Astrocyte (in vitro differentiated cells and primary cell): Measurements from ENCODE around the gene SMIM14. TPM values are rescaled to one million over a fixed set of nuclear protein-coding genes. Genes with fewer than 3 reads are reported as not detected.
A peak's percentile ranks its signal among the peaks of the same experiment; 100 is the strongest.
"Not testable (repeated sequence)": the region's sequence is repeated elsewhere in the genome, so short reads cannot be mapped to it uniquely, and the experiment has no call there.

ENCODE experiments used
- DNase-seq: peaks from one replicate; pipeline ENCODE4 v3.0.0-alpha.2; 2010; ENCODE audit warnings: low read depth
- FAIRE-seq: peaks from 2 replicates; lab custom pipeline; 2011; peaks lifted over from hg19 to GRCh38; lab: Jason Lieb, UNC
- H2AFZ ChIP-seq: 2 replicates; pipeline ENCODE4 v1.6.0; 2012; ENCODE audit warnings: low read depth, low read length, inconsistent platforms
- H3K27ac ChIP-seq: 2 replicates; pipeline ENCODE4 v1.5.1; 2011; ENCODE audit warnings: low read depth, low read length, inconsistent platforms
- H3K27me3 ChIP-seq: 2 replicates; pipeline ENCODE4 v1.6.0; 2011; ENCODE audit warnings: low read length, inconsistent platforms; ENCODE audit not compliant: insufficient read depth
- H3K36me3 ChIP-seq: 2 replicates; pipeline ENCODE4 v1.5.1; 2011; ENCODE audit warnings: low read length, inconsistent platforms; ENCODE audit not compliant: insufficient read depth
- H3K4me1 ChIP-seq: 2 replicates; pipeline ENCODE4 v1.5.1; 2011; ENCODE audit warnings: low read length, inconsistent platforms; ENCODE audit not compliant: insufficient read depth
- H3K4me2 ChIP-seq: 2 replicates; pipeline ENCODE4 v1.6.0; 2012; ENCODE audit warnings: low read length, inconsistent platforms
- H3K4me3 ChIP-seq: 2 replicates; pipeline ENCODE4 v1.5.1; 2011; ENCODE audit warnings: low read depth, mild to moderate bottlenecking, low read length, inconsistent platforms; ENCODE audit not compliant: insufficient read depth
- H3K79me2 ChIP-seq: 2 replicates; pipeline ENCODE4 v1.6.0; 2012; ENCODE audit warnings: mild to moderate bottlenecking, low read length, inconsistent platforms; ENCODE audit not compliant: insufficient read depth
- H3K9ac ChIP-seq: 2 replicates; pipeline ENCODE4 v1.6.0; 2012; ENCODE audit warnings: mild to moderate bottlenecking, low read length, inconsistent platforms
- H3K9me3 ChIP-seq: 2 replicates; pipeline ENCODE4 v1.5.1; 2012; ENCODE audit warnings: low read depth, mild to moderate bottlenecking, low read length, inconsistent platforms; ENCODE audit not compliant: insufficient read depth
- H4K20me1 ChIP-seq: 2 replicates; pipeline ENCODE4 v1.6.0; 2012; ENCODE audit warnings: low read length, inconsistent platforms; ENCODE audit not compliant: insufficient read depth
- H3K27ac Mint-ChIP-seq: one replicate; pipeline ENCODE4 v1.8.0; 2021; ENCODE audit warnings: mild to moderate bottlenecking, mixed read lengths; ENCODE audit not compliant: unreplicated experiment
- H3K27me3 Mint-ChIP-seq: one replicate; pipeline ENCODE4 v1.8.0; 2021; ENCODE audit warnings: low read depth, mixed read lengths; ENCODE audit not compliant: unreplicated experiment
- H3K36me3 Mint-ChIP-seq: one replicate; pipeline ENCODE4 v1.8.0; 2021; ENCODE audit warnings: low read depth, mixed read lengths; ENCODE audit not compliant: unreplicated experiment
- H3K4me1 Mint-ChIP-seq: one replicate; pipeline ENCODE4 v1.8.0; 2021; ENCODE audit warnings: low read depth, mixed read lengths; ENCODE audit not compliant: unreplicated experiment
- H3K4me3 Mint-ChIP-seq: one replicate; pipeline ENCODE4 v1.8.0; 2021; ENCODE audit warnings: mild to moderate bottlenecking, moderate library complexity, mixed read lengths; ENCODE audit not compliant: unreplicated experiment
- H3K9me3 Mint-ChIP-seq: one replicate; pipeline ENCODE4 v1.8.0; 2021; ENCODE audit warnings: mild to moderate bottlenecking, mixed read lengths; ENCODE audit not compliant: unreplicated experiment
- CTCF ChIP-seq: IDR thresholded peaks from 2 replicates; pipeline ENCODE4 v1.5.1; 2011; ENCODE audit warnings: low read depth, mild to moderate bottlenecking, inconsistent platforms, low read length, moderate library complexity; ENCODE audit not compliant: insufficient read depth
- EZH2 ChIP-seq: IDR thresholded peaks from 2 replicates; pipeline ENCODE4 v1.6.1; 2012; ENCODE audit warnings: mild to moderate bottlenecking, low read length, inconsistent platforms; ENCODE audit not compliant: insufficient read depth
- total RNA-seq: library from RNA; stranded (reverse); gene quantifications from 2 replicates; pipeline ENCODE4 v1.2.1, GENCODE V29; 2021

The SMIM14 gene
- total RNA-seq, 1 donor from 2014 or later = 28.3 TPM

GRCh38 chr4:39617534-39617933 lies 21.1 kb downstream of the SMIM14 start:
- H3K27ac Mint-ChIP-seq = peak overlapping the region; percentile 18
- H3K36me3 ChIP-seq = no peaks in the 10 kb centered on the region
- FAIRE-seq (no peak), DNase-seq (no peak)
- no peaks in the 10 kb centered on the region for H3K36me3 Mint-ChIP-seq
- H3K27ac ChIP-seq = peak overlapping the region; percentile 16
- H3K4me1 Mint-ChIP-seq = peaks cover 41% of the 10 kb centered on the region
- no peaks in the 10 kb centered on the region for H3K27me3 ChIP-seq
- no peak overlapping the region for H2AFZ ChIP-seq
- H3K4me3 ChIP-seq = no peak overlapping the region
- no peak overlapping the region for H3K9ac ChIP-seq
- peaks cover 59% of the 10 kb centered on the region for H3K4me1 ChIP-seq
- no peaks in the 10 kb centered on the region for H4K20me1 ChIP-seq
- no peak overlapping the region for H3K4me2 ChIP-seq
- no peaks in the 10 kb centered on the region for H3K27me3 Mint-ChIP-seq
- TF ChIP-seq CTCF = no peak
- no peak for TF ChIP-seq EZH2
- H3K79me2 ChIP-seq = peaks cover 12% of the 10 kb centered on the region
- H3K4me3 Mint-ChIP-seq = no peak overlapping the region
- H3K9me3 Mint-ChIP-seq = no peaks in the 10 kb centered on the region
- no peaks in the 10 kb centered on the region for H3K9me3 ChIP-seq

- FAIRE-seq = no peak
- H3K4me1 ChIP-seq = peaks cover 54% of the 10 kb centered on the region
- DNase-seq = peak; percentile 71
- peak overlapping the region; percentile 54 for H3K27ac ChIP-seq
- Mint-ChIP-seq H3K27me3 (no peaks in the 10 kb centered on the region), H3K4me1 (peaks cover 38% of the 10 kb centered on the region), H3K9me3 (no peaks in the 10 kb centered on the region), H3K4me3 (no peak overlapping the region), H3K36me3 (no peaks in the 10 kb centered on the region), H3K27ac (peak overlapping the region; percentile 80)
- H3K79me2 ChIP-seq = peaks cover 17% of the 10 kb centered on the region
- H2AFZ ChIP-seq = no peak overlapping the region
- peak overlapping the region; percentile 36 for H3K4me2 ChIP-seq
- H3K9ac ChIP-seq = peak overlapping the region; percentile 6
- no peaks in the 10 kb centered on the region for H4K20me1 ChIP-seq
- no peak for TF ChIP-seq EZH2
- no peak for TF ChIP-seq CTCF
- no peaks in the 10 kb centered on the region for H3K9me3 ChIP-seq
- no peaks in the 10 kb centered on the region for H3K27me3 ChIP-seq
- no peak overlapping the region for H3K4me3 ChIP-seq
- H3K36me3 ChIP-seq = no peaks in the 10 kb centered on the region
Observed at GRCh38 chr4:39616651-39617050, 22.0 kb downstream of the SMIM14 start.

DNA sequence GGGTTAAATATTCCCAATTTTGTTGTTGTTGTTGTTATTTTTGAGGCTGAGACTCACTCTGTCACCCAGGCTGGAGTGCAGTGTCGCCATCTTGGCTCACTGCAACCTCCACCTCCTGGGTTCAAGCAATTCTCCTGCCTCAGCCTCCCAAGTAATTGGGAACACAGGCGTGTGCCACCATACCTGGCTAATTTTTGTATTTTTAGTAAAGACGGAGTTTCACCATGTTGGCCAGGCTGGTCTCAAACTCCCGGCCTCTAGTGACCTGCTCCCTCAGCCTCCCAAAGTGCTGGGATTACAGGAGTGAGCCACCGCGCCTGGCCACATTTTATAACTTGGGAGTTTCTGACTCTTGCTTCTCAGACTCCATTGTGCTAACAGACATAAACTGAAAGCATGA lies 22.6 kb downstream of the SMIM14 start:
- Mint-ChIP-seq H3K4me1 (peaks cover 34% of the 10 kb centered on the region), H3K27ac (peak overlapping the region; percentile 80)
- not testable (repeated sequence) for H3K9me3 Mint-ChIP-seq, H3K9me3 ChIP-seq, H3K36me3 ChIP-seq, H3K4me3 ChIP-seq, H3K4me3 Mint-ChIP-seq, H4K20me1 ChIP-seq, H3K27me3 Mint-ChIP-seq, FAIRE-seq, DNase-seq, H3K36me3 Mint-ChIP-seq, H3K27me3 ChIP-seq, H2AFZ ChIP-seq
- Histone ChIP-seq H3K4me2 (peak overlapping the region; percentile 36), H3K9ac (peak overlapping the region; percentile 6), H3K79me2 (peaks cover 17% of the 10 kb centered on the region), H3K27ac (peak overlapping the region; percentile 54), H3K4me1 (peaks cover 49% of the 10 kb centered on the region)
